ENCODE results near the gene POGLUT2.
"Not testable (repeated sequence)": the region's sequence is repeated elsewhere in the genome, so short reads cannot be mapped to it uniquely, and the experiment has no call there.

Gene POGLUT2

DNA sequence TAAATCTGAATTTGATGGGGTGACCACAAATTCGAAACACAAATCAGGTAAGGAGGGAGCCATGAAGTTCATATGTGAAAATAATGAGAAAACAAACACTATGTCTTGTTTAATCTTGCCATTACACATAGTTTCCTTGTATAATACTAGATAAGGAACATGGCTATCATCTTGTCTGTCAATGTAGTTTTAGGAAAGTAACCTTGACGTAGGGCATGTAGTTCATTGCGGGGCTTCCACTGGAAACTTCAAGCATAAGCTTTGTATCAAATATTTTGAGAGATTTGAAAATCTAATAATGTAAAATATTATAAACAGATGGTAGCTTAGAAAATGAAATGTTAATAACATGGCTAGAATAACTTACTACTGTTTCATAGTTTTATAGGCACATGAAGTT, 8.9 kb upstream of the POGLUT2 start:
- DNase-seq (ENCODE audit: low spot score), result no peak

DNA sequence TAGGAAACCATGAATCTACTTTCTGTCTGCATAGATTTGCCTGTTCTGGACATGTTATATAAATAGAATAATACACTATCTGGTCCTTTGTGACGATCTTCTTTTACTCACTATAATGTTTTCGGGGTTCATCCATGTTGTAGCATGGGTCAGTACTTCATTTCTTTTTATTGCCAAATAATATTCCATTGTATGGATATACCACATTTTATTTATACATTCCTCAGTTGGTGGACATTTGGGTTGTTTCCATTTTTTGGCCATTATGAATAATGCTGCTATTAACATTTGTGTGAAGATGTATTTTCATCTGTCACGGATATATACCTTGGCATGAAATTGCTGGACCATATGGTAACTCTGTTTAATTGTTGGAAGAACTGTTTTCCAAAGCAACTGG, 6.9 kb upstream of the POGLUT2 start:
- no peak for DNase-seq (ENCODE audit: low spot score)

- DNase-seq (ENCODE audit: low spot score), result peak; percentile 76
These were observed 1.6 kb upstream of the POGLUT2 start for GRCh38 chr13:102800145-102801041.

GRCh38 chr13:102799426-102800144, 809 bp upstream of the POGLUT2 start:
- DNase-seq (ENCODE audit: low spot score), result peak; percentile 42

- no peak for DNase-seq (ENCODE audit: low spot score)
These were observed 5.0 kb downstream of the POGLUT2 start for GRCh38 chr13:102793611-102794355.

DNA sequence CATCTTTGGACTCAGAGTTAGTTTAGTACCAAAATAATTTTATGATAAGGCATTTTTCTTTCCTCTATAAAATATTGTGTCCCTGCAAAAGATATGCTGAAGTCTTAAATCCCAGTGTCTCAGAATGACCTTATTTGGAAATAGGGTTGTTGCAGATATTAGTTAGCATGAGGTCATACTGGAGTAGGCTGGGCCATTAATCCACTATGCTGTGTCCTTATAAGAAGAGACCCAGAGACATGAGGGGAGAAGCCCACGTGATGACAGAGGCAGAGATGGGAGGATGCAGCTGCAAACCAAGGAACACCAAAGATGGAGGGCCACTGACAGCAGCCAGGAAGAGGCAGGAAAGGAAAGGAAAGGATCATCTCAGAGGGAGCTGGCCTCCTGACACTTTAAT, 6.4 kb downstream of the POGLUT2 start:
- no peak for DNase-seq (ENCODE audit: low spot score)

DNA sequence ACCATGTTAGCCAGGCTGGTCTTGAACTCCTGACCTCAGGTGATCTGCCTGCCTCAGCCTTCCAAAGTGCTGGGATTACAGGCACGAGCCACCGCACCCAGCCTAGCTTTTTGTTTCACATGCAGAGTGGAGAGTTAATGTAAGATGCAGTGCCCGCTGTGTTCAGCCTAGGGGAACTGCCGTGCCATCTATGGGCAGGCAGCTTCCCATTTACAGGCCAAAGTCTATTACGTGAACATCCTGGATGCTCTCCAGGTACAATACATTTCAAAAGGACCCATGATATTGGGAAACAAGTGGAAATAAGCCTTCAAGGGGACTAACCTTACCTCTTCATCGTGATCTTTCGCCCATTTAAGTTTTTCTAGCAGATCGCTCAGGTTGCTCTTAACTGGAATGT, 10.1 kb downstream of the POGLUT2 start:
- DNase-seq (ENCODE audit: low spot score), result no peak

DNA sequence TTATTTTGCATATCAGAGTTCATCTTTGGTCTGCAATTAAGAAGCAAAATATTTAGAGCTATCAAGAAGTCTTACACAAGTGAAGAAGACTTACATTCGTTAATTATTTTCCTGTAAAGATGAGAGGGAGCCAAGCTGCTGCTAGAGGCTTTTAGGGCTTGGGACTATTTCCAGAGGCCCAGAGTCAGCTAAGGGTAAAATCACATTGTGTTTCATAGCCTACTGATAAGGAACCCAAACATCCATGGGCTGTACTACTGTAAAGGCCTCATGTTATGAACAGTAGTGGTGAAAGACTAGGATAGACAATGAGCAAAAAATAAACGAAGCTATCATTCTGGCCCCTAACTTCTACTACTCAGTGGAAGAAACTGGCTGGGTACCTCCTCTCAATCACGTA, 14.3 kb downstream of the POGLUT2 start:
- no peak for DNase-seq (ENCODE audit: low spot score)

DNA sequence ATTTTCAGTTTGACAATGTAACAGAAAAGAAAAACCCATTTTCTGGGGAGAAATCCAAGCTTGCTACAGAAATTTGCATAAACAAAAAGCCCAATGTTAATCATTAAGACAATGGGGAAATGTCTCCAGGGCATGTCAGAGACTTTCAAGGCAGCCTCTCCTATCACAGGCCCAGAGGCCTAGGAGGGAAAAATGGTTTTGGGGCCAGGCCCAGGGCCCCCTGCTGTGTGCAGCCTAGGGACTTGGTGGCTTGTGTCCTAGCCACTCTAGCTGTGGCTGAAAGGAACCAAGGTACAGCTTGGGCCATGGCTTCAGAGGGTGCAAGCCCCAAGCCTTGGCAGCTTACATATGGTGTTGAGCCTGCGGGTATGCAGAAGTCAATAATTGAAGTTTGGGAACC, 17.2 kb downstream of the POGLUT2 start:
- no peak for DNase-seq (ENCODE audit: low spot score)

DNA sequence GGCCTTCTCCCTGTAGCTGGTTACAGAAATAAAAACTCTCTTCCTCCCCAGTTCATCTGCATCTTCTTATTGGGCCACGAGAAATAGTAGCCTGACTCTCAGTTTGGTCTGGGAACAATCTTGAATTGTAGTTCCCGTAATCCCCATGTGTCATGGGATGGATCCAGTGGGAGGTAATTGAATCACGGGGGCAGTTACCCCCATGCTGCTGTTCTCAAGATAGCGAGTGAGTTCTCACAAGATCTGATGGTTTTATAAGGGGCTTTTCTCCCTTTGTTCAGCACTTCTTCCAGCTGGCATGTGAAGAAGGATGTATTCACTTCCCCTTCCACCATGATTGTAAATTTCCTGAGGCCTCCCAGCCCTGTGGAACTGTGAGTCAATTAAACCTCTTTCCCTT, 18.1 kb downstream of the POGLUT2 start:
- DNase-seq (ENCODE audit: low spot score), result not testable (repeated sequence)

- no peak for DNase-seq (ENCODE audit: low spot score)
These were observed 19.2 kb downstream of the POGLUT2 start for GRCh38 chr13:102779436-102780159.

DNA sequence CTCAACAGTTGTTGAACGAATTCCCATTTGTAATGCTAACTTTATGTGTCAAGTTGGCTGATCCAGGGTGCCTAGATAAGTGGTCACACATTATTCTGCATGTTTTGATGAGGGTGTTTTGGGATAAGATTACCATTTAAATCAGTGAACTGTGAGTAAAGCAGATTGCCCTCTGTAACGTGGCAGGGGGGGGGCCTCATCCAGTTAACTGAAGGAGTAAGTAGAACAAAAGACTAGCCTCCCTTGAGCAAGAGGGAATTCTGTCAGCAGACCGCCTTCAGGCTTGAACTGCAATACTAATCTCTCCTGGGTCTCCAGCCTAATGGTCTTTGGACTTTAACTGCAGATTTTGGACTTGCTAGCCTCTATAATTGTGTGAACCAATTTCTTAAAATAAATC, 21.0 kb downstream of the POGLUT2 start:
- DNase-seq (ENCODE audit: low spot score), result no peak

DNA sequence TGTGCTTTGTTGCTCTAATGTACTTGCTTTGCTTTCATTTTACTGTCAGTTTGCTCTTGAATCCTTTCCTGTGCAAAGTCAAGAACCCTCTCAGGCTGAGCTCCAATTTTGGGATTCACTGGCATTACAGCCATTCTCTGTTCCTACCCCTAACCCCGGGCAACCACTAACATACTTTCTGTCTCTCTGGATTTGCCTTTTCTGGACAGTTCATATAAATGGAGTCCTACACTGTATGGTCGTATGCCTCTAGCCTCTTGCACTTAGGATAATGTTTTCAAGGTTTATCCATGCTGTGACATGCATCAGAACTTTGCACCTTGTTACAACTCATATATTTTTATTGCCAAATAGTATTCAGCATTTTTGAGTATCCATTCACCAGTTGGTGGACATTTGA, 22.5 kb downstream of the POGLUT2 start:
- DNase-seq (ENCODE audit: low spot score), result no peak

DNA sequence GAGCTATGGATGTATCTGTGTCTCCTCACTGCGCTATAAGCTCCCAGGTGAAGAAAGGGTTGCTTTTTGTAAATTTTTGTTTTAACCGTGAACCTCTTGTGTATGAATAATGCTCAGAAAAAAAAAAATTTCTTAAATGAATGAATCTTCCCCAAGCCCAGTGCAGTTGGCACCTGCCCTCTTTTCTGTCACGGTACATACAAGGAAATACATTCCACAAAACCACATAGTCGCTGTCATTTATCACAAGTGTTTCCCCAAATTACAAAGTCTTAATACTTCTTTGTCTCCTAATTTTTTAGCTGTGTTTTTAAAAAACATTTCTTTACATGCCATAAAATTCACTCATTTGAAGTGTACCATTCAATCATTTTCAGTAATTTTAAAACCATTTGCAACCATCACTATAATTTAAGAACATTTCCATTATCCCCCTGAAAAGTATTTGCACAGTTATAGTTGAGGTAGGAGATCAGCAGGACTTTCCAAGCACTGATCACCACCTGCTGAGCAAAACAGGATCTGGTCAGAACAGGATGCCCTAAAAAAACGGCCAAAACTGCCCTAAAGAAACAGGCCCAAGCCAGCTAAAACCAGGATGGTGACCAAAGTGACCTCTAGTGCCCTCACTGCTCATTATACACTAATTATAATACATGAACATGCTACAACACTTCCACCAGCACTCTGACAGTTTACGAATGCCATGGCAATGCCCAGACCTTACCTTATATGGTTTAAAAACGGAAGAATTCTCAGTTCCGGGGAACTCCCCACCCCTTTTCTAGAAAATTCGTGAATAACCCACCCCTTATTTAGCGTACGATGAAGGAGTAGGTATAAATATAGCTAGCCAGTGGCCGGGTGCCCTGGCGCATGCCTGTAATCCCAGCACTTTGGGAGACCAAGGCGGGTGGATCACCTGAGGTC, 23.9 kb downstream of the POGLUT2 start:
- no peak for DNase-seq (ENCODE audit: low spot score)

GRCh38 chr13:102774214-102774568, 24.6 kb downstream of the POGLUT2 start:
- no peak for DNase-seq (ENCODE audit: low spot score)

DNA sequence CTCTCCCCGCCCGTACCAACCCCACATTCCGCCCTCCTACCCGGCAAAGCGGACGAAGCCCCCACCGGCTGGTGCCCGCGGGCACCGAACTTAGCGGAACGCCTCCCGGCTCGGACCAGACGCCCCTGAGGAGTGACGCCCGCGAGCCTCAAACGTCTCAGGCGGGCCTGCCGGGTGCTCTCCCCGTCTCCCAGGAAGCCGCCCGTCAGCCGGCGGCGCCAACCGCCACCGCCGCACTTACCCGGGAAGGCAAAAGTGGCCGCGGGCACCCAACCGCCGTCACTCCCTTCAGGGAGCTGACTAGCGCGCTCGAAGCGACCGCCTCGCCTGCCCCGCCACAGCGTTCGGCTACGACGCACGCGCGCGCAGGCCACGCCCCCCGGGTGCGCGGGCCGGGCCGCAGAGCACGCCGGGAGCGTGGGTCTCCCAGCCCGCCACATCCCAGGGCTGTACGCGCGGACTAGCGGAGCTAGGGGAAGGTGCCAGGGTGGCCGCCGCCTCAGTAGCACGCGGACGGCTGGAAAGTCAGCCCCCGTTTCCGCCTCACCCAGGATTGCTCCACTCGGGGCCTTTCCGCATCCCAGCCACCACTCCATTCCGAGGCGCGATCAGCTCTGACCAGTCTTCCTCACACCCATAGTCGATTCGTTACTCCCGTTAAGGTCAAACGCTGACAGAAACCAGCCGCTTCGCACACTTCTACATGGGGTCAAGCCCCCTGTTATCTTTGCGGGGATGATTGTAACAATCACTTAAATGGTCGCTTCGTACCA, 25.1 kb downstream of the POGLUT2 start, which contains the start of gene TEX30:
TSS of gene TEX30 (minus strand) at position 346 of the 773 bp plus-strand sequence. CDS start 3,760 bp downstream, outside the sequence.
- peak; percentile 77 for DNase-seq (ENCODE audit: low spot score)

GRCh38 chr13:102772042-102772425, 26.7 kb downstream of the POGLUT2 start:
- DNase-seq (ENCODE audit: low spot score), result no peak

DNA sequence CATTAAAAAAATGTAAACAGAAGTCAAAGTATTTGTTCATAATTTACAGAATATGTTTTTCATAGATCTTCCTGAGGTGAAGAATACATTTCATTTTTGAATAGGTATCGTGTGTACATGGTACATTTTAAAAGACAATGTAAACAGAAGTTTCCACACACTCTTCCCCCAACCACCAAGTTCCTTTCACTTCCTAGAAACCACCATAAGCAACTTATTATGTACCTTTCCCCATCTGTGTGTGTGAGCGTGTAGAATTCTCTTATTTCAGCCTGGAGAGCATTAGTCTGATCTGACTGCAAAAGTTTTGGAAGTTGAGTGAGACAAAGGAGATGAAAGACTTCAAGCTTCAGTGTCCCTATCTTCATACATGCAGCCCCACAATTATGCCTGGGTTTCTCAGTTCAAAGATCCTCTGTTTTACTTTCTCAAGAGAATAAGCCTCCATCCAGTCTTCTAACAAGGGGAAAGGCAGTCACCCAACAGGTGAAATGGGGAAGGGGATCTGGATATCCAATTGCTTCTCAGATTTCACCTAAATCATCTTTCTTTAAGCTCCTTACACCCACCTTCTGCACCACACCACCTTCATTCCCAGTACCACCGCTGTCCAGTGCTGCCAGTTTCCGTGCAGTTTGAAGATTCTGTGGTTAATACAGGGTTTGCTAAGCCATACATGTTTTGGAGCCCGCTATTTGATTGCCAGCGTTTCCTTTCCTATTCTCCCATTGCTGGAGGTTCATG, 27.3 kb downstream of the POGLUT2 start:
- DNase-seq (ENCODE audit: low spot score), result no peak

DNA sequence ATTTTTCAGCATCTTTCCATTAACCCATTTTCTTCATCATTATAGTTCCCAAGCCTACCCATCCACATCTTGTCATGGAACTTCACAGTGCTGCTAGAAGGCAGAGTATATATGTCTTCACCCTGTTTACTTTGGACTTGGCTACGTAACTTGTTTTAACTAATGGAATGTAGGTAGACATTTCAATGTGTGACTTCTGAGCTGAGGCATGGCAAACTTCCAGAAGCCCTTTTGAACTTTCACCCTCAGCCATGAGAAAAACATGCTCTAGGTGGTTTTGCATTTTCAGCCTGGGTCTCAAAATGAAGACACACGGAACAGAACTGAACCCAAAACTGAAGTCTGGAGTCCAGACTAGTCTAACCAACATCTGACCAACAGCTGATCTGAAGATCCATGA, 28.3 kb downstream of the POGLUT2 start:
- no peak for DNase-seq (ENCODE audit: low spot score)

Measured in globus pallidus (tissue), 1 donor.